COR-L47 (cell line): Measurements from ENCODE around the gene USP21.

ENCODE experiments used
- DNase-seq: peaks from one replicate; lab custom pipeline; 2025; lab: John Stamatoyannopoulos, UW

Gene USP21

GRCh38 chr1:161193561-161194235 is 34.4 kb downstream of the USP21 start:
- no peak for DNase-seq

DNA sequence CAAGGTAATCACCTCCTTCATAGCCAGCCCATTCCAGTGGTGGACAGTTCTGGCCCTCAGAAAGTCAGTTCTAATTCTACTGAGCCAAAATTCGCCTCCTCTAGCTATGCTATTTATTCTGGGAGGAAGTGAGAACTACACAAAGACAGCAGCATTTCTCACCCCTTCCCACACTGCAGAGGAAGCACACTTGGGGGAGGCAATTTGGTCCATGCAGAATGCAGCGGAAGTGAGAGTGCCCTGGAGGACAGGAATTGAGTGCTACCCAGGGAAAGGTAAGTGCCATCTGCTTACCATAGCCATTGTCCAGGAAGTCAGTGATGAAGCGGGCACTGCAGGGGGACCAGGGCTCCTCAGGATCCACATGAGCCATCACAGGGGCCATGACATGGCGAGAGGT is 35.9 kb downstream of the USP21 start:
- DNase-seq, result no peak

GRCh38 chr1:161196111-161196510 is 36.8 kb downstream of the USP21 start:
- DNase-seq, result no peak

GRCh38 chr1:161196521-161197451 is 37.5 kb downstream of the USP21 start:
- no peak for DNase-seq

DNA sequence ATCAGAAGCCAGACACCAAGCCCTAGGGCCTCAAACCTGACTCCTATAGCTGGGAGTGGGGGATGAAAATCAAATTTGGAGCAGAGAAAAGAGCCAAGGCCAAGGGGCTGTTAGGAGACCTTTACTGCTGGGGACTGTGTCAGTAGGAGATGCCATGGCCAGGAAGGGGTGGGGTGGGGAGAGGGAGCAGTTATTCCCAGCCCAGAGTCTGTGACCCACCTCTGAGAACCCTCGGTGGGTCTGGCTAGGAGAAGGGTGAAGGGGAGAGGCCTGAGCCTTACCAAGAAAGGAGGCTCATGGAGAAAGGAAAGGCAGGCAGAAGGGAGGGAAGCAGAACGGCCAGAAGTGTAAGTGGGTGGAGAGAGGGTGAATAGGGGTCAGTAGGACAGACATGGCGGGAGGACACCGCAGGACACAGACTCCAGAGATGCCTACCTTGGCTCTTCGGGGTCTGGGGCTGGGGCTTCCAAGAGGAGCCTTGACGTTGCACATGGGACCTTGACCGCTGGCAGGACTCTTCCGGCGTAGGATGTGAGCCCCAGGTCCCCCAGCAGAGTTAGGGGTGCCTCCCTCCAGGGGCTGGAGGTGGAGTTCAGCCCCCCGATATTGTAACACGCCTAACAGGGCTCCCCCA is 38.4 kb downstream of the USP21 start:
- DNase-seq, result no peak

GRCh38 chr1:161198194-161198896 is 39.0 kb downstream of the USP21 start:
- DNase-seq, result no peak

DNA sequence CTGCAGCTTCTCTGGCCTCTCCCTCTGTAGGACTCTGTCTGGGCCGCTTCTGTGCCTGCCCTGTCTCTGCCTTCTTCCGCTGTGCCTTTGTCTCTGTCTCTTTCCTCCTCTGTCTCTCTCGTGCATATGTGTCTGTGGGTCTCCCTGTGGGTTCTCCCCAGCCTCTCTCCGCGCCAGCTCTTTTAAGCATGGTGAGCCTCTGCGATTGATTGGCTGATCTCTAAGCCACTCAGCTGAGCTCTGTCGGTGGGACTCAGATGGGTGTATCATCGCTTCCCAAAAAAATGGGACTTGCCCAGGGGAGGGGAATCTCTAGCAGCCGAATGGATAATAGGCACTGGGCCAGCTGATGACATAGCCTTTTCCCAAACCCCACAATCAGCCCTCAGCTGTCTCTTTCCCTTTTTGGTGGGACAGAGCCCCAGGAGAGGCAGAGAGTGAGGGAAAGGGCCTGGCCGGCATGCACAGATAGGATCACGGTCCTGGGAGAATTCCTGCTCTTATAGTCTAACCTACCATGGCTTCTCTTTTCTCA is 39.7 kb downstream of the USP21 start, which contains the start of gene ADAMTS4:
Gene ADAMTS4 (minus strand): TSS at position 158 of the 535 bp plus-strand sequence. CDS start 427 bp downstream, outside the sequence.
- DNase-seq, result no peak

DNA sequence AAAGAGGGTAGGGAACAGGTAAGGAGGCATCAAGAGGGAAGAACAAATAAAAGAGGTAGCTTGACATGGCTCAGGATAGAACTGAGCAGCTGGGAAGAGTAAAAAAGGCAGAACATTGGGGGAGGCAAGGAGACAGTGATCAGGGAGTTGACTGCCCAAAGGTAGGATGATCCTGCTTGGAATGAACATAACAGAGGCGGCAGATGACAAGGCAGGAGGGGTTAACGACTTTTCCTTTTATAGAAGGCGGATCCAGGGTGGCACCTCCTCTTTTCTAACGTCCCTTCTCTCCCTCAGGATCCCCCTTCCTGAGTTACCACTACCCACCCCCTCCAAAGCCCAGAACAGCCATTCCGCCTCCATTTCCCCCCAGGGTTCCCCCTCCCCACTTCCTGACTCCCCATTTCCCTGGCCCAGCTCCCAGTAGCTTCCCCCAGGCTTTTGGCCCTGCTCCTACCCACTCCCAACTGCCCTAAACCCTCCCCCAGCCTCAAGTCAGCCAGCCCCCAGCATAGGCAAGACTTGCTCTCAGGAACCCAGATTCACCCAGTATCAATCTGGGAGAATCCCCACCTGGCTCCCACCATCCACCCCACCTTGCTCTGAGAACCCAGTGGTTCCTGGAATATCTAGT is 40.3 kb downstream of the USP21 start:
- no peak for DNase-seq

DNA sequence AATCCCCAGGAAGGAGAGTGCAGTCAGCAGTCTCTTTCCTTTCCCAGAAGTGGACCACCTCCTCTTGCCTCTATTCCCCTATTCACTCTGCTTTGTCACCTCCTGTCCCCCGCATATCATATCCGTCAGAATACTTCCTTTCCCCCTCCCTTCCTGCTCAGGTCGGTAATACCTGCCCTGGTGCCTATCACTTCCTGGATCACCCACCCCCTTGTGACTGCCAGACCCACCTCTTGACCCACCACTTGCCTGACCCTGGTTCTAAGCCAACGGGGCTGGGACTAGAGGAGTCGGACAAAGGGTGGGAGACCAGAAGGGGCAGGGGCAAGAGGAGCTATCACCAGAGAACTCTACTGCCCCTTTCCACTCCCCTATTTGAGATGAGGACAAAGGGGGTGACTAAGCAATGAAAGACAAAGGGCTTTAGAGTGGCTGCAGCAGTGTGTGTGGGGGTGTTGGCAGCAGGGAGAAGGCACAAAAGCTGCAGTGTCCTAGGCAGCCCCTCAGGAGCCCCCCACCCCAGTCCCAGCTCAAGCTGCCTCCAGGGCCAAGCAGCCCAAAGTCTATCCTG is 41.2 kb downstream of the USP21 start:
- DNase-seq, result no peak

DNA sequence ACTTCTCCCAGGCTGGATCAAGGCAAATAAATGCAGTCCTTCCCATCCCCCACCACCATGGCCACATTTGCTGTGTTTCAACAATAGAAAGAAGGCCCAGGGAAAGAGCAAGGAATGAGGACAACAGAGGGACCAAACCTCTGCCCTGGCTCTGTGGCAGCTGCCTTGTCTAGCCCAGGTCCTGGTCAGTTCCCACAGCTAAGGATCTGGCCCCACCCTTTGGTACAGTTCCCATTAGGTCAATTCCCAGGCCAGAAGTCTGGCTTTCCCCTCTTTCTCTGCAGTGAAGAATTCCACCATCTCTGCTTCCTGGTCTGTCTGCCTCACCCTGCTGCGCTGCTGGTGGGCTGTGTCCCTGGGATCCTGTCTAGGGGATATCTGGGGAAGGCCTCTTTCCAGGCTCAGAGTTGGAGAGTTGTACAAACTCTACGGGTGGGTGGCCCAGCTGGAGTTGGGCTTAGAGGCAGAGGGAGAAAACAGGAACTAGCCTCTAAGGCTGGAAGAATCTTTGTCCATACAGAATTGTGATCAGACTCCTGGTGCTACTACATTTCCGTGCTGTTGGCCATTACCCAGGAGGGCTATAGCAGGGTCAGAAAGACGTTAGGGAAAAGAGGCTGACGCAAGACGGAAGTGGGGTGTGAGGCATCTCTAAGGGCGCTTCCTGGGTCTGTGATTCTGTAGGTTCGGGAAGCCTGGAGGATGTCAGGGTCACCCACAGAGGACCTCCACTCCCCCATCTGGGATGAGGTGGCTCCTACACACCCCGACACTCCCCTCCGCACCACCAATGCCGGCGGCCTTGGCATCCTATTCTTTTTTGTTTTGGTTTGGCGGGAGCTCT is 41.9 kb downstream of the USP21 start:
- no peak for DNase-seq

- peak; percentile 99 for DNase-seq
Measured at GRCh38 chr1:161201836-161202712, 42.8 kb downstream of the USP21 start, which contains the start of gene NDUFS2. TSS of gene NDUFS2 (plus strand) at chr1:161202367. CDS start at chr1:161202386, 19 bp downstream.

DNA sequence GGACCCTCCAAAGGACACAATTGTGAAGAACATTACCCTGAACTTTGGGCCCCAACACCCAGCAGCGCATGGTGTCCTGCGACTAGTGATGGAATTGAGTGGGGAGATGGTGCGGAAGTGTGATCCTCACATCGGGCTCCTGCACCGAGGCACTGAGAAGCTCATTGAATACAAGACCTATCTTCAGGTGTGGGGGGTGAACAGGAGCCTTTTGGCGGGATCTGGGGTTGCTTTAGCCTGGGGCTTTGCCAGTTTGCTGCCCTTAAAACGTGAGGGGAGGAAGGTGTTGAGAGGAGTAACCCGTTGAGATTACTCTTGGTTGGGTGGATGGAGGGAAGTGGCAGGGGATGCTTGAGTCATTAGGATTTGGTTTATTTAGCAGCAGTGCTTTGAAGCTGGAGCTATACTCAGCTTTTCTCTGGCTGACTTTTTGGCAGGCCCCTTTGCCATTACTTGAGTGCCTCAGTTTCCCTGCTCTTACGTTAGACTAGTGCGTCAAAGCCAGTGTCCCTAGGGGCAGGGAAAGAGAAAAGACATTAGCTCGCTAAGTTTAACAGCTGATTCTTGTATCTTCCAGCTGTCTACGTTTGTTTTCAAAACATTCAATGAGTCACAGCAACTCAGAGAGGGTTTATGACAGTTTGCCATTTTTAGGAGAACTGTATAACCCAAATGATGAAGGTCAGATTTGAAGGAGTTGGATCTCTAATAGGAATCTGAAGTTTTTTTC is 47.3 kb downstream of the USP21 start:
- DNase-seq, result no peak

DNA sequence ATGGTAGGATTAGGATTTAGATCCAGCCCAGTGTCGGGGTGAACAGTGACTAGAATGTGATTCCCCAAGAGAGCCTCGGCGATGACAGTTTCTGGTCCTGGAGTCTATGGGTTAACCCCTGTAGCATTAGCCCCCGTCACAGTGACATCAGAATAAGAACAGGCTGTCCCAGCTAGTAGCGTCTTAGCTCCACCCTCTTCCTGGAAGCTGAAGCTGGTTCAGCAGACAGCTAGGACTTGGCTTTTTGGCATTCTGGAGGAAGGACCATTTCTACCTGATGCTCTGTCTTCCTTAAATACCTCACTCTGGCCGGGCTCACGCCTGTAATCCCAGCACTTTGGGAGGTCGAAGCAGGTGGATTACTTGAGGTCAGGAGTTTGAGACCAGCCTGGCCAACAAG is 47.9 kb downstream of the USP21 start:
- no peak for DNase-seq

- peak; percentile 84 for DNase-seq
Measured at GRCh38 chr1:161209790-161210409, 50.6 kb downstream of the USP21 start.

DNA sequence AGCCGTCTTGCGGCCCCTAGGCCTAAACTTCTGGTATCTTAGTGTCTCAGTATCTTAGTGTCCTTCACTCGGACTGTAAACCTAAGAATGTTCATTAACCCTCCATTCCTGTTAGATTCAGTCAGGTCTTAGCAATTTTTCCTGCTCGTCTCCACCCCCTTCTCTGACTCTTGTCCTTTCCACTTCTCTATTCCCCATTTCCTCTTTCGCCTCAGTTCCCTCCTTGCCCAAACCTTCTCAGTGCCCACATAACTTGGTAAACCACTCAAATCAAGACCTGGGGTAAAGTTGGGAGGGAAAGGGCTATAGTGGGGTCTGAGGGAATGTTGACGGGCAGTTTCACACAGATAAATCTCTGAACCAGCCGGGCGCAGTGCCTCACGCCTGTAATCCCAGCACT is 55.1 kb downstream of the USP21 start:
- no peak for DNase-seq

DNA sequence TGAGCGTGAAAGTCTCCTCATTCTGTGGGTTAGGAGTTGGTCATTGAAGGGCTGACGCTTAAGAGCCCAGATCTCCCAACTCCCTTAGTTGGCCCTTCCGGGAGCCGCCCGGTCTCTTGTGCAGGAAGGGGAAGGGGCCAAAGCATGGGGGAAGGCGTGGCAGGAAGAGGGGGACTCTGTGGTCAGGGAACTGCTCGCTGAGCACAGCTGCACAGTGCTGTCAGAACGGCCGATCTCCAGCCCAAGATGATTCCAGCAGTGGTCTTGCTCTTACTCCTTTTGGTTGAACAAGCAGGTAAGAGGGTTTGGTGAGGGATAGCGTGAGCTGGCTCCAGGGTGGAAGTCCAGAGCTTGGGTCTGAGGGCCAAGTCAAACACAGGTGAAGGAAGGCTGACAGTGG is 55.8 kb downstream of the USP21 start, which contains the start of gene FCER1G:
Gene FCER1G (plus strand): TSS at position 220 of the 400 bp plus-strand sequence. CDS start 27 bp downstream, at position 247.
- DNase-seq, result no peak
